GM19023 (cell line): ENCODE measurements around the gene SGMS1.
"Not testable (repeated sequence)": the region's sequence is repeated elsewhere in the genome, so short reads cannot be mapped to it uniquely, and the experiment has no call there.

ENCODE experiments used
- ATAC-seq: cut with Tn5 transposase; IDR thresholded peaks from one replicate; pipeline ENCODE4 v1.9.1; 2021; ENCODE audit warnings: mild to moderate bottlenecking, moderate library complexity; ENCODE audit not compliant: unreplicated experiment

Gene SGMS1

GRCh38 chr10:50623663-50624412 is at the start of gene SGMS1:
SGMS1 (minus strand) TSS chr10:50623956; CDS start chr10:50344114, 279,842 bp downstream.
- peak; percentile 31 for ATAC-seq

- ATAC-seq = not testable (repeated sequence)
Observed at GRCh38 chr10:50672152-50672551, 48.4 kb upstream of the SGMS1 start.

- not testable (repeated sequence) for ATAC-seq
Observed at GRCh38 chr10:50671645-50672044, 47.9 kb upstream of the SGMS1 start.

DNA sequence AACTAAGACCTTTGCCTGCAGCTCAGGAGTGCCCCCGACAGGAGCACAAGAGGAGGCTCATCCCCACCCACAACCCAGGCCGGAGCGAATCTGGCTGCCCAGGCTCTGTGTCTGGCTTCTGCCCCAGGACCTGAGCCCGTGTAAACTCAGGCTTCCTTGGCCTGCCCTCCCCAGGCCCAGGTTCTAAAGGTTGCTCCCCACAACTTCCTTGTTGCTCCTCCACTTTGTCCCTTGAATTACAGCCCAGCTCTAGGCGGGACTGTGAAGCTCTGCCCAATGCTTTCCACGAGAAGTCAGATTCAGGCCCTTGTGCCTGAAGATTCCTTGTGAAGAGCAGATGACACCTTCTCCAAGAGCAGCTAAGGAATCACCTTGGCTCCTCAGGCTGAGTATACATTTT is 46.2 kb upstream of the SGMS1 start:
- not testable (repeated sequence) for ATAC-seq

DNA sequence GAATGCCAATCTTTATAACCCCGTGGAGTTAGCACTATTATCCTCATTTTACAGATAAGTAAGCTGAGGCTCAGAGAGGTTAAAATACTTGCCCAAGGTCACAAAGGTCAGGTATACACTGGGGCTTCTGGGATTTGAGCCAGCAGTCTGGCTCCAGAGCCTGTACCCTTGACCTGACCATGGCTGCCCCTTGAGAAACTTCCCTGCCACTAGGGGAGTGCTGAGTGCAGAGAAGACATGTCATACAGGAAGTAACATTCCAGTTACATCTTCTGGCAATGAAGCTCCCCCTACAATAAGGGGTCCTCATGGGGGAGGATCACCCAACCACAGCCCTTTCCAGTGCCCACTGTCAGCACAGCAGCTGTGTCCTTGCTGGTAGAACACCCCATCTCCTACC is 43.6 kb upstream of the SGMS1 start:
- ATAC-seq = not testable (repeated sequence)

DNA sequence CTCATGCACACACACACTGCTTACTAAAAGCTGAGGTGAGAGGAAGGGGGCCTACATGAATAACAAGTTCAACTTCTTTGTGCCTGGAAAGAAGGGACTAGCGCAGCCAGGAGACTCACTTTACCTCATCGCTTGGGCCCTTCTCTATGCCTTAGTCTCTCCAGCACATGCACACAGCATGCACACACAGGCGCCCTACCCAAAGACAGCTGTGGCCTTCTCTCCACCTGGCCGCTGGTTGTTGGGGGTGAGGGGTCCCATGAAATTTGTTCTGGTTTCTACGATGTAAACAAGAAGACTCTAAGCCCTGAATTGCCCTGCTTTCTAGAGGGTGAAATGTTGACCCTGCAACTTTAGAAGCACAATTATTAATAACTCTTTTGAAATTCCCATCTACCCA is 38.7 kb upstream of the SGMS1 start:
- ATAC-seq = not testable (repeated sequence)

GRCh38 chr10:50661563-50661962 is 37.8 kb upstream of the SGMS1 start:
- ATAC-seq = not testable (repeated sequence)

- ATAC-seq = peak; percentile 99
Observed at GRCh38 chr10:50659865-50660730, 36.3 kb upstream of the SGMS1 start.

DNA sequence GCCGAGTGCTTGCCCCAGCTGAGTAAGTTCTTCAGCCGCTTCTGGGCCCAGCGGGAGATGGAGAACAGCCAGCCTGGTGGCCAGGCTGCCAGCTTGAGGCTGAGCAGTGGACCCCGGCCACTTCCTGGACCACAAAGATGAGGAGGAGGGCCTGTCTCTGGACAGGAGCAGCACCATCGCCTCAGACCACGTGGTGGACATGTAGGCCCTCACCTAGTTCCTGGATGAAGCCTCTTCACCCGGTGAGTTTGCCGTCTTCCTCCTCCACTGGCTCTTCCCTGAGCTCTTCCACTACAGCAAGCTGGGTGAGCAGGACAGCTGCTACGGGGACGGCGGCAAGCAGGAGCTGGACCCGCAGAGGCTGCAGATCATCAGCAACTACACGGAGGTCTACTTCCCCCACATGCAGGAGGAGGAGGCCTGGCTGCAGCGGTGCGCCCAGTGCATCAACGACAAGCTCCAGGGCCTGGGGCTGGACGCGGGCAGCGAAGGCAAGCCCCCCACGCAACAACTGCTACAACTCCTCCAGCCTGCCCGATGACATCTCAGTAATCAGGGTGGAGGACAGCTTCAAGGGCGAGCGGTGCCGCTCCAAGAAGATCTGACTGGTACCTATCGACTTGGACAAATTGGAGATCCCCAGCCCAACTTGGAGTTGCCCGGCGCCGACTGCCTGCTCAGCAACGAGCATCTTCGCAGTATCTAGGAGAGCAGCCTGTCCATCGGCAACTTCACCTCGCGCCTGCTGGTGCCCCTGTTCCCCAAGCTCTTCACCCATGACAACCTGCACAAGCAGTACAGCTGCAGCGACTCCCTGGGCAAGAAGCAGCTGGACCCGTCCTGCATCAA is 35.5 kb upstream of the SGMS1 start:
- ATAC-seq = not testable (repeated sequence)

DNA sequence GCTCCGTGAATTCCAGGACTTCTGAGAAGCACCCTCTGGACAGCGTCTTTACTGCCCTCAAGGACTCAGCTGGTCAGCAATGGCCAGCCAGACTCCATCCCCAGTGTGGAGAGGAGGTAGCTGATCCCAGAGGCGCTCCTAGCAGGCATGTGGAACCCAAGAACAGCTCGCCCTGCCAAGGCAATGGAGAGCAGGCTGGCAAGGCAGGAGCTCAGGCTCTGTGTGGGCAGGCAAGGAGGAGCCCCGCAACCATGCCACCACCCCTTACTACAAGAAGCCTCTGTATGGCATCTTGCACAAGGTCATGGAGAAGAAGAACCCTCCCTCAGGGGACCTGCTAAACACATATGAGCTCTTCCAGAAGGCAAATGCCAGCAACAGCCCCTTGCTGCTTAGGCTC is 34.4 kb upstream of the SGMS1 start:
- ATAC-seq = no peak

- ATAC-seq = no peak
Observed at GRCh38 chr10:50653758-50654157, 30.0 kb upstream of the SGMS1 start.

DNA sequence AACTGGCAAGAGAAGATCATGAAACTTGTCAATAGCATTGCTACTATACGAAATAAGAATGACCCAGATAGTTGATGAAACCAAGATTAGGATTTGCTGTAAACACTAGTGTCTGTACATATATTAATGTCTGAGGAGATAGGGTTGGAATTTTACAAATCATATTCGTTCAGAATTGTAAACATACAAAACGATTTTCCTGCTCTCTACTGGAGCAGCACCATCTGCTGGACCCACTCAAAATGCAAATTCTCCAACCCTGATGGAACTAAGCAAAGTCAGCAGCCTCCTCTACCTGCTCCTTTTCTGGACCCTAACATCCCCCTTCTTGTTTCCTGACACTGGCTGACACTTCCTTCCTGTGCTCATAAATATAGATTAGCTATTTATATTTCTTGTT is 29.4 kb upstream of the SGMS1 start:
- ATAC-seq = no peak

DNA sequence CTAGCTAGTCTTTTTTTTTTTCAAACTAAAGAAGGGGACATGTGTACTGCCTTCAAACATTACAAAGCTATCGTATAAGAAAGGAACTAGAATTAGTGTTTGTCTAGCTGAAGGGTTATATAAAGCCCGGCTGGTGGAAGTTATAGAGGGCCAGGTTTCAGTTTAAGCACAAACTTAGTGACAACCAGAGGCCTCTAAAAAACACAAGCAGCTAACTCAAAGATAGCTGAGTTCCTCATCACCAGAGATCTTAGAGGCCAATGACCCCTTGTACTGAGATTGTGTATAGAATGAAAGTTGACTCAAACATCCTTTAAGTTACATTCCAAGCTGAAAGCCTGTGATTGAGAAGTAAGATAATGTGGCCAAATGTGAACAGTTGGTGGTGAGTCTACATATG is 28.1 kb upstream of the SGMS1 start:
- ATAC-seq = no peak

DNA sequence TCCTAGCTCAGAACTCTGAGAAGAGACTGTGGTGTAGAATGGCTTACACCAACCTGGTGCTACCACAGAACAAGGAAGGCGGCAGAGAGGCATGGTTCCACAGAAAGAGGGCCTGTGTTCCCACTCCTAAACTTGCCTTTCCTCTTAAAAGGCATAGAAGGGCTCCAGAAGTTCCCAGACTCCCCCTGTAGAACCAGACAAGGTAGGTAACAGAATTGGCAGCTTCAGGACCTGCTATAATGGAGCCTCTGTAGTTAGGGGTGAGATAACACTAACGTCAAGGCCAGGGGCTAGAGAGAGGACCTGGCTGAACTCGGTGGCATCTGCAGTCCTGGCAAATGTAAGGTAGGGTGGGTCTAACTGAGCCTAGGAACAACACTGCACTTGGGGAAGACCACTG is 26.7 kb upstream of the SGMS1 start:
- no peak for ATAC-seq

- no peak for ATAC-seq
Observed at GRCh38 chr10:50648935-50649227, 25.1 kb upstream of the SGMS1 start.

DNA sequence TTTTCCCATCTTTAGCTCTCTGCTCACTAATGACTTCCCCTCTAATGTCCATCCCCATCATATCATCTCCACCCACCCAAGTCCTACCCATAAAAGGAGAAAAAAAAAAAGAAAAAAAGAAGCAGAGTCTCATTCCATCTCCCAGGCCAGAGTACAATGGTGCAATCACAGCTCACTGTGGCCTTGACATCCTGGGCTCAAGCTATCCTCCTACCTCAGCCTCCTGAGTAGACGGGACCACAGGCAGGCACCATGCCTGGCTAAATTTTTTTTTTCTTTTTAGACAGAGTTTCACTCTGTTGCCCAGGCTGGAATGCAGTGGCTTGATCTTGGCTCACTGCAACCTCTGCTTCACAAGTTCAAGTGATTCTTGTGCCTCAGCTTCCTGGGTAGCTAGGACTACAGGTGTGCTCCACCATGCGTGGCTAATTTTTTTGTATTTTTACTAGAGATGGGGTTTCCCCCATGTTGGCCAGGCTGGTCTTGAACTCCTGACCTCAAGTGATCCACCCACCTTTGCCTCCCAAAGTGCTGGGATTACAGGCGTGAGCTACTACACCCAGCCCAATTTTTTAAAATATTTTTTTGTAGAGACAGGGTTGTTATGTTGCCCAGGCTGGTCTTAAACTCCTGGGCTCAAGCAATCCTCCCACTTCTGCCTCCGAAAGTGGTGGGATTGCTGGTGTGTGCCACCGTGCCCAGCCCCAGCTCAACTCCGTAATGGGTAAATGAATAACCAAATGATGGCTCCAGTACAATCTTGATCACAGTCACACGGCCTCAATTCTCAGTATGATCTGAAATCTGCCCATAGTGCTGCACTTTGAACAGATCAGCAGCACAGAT is 24.6 kb upstream of the SGMS1 start:
- peak; percentile 80 for ATAC-seq

DNA sequence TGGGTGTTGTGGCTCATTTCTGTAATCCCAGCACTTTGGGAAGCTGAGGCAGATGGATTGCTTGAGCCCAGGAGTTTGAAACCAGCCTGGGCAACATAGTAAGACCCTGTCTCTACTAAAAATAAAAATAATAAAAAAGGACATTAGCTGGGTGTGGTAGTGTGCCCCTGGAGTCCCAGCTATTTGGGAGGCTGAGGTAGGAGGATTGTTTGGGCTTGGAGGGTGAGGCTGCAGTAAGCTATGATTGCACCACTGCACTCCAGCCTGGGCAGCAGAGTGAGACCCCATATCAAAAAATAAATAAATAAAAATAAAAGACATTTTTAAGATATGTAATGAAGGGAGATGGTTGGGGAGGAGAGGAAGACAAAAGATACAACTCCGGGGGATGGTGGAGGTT is 23.6 kb upstream of the SGMS1 start:
- ATAC-seq = not testable (repeated sequence)

- no peak for ATAC-seq
Observed at GRCh38 chr10:50645236-50645635, 21.5 kb upstream of the SGMS1 start.

- ATAC-seq = no peak
Observed at GRCh38 chr10:50641626-50642025, 17.9 kb upstream of the SGMS1 start.

- ATAC-seq = no peak
Observed at GRCh38 chr10:50640238-50640637, 16.5 kb upstream of the SGMS1 start.
